Measurements from ENCODE around the gene IGF1R.

IGF1R gene

DNA sequence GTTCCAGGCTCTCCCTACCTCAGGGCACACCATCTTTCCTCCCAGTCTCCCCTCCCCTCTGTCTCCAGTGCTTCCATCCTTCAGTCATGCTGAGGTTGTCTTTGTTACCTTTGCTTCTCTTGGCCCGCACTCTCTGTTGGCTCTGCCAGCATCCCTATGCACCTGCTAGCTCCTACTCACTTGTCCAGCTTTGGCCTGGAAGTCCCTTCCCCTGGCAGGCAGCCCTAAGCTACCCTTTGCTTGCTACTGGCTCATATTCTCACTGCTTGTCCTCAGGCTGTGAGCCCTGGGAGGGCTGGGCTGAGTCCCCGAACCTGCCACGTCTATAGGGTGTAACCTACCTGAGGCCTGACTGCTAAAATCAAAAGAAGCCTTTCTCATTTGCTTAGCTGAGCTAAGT, 236.6 kb downstream of the IGF1R start:
- DNase-seq (ENCODE audit: low read depth in 2 of 2), result no peak

DNA sequence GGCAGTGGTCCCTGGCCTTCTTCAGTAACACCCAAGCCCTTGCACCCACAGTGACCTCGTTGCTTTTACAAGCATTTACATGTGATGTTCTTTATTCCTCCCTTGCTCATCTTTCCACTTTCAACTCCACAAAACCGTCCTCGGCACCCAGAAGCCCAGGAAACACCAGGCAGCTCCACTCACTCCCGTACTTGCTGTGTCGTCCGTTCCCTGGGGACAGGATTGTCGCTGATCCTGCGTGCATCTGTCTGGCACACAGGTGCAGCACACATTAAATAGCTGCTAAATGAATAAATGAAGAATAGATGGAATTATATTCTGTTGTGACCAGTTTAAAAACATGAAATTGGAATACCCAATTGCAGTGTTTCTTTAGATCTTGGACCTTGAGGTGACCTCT, 239.6 kb downstream of the IGF1R start:
- no peak for DNase-seq (ENCODE audit: low read depth in 2 of 2)

GRCh38 chr15:98888820-98889479, 240.6 kb downstream of the IGF1R start:
- no peak for DNase-seq (ENCODE audit: low read depth in 2 of 2)

DNA sequence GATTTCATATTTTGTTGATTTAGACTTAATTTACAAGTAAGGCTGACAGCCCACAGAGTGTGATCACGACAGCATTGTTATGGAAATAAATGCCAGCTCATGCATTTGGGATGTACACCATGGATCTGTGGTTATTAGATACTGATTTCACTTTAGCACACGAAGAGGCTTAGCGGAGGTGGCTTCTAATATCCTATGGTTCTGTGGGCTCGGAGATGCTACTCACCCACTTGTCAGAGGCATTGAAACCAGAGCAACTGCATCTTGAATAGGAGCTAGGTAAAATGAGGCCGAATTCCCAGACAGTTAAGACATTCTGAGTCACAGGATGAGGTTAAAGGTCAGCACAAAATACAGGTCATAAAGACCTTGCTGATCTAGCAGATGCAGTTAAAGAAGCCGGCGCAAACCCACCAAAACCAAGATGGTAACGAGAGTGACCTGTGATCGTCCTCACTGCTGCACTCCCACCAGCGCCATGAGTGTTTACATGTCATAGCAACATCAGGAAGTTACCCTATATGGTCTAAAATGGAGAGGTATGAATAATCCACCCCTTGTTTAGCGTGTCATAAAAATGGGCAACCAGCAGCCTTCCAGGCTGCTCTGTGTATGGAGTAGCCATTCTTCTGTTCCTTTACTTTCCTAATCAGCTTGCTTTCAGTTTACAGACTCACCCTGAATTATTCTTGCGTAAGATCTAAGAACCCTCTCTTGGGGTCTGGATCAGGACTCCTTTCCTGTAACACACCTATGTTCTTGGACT, 241.8 kb downstream of the IGF1R start:
- DNase-seq (ENCODE audit: low read depth in 2 of 2), result peak; percentile 91 to 95

DNA sequence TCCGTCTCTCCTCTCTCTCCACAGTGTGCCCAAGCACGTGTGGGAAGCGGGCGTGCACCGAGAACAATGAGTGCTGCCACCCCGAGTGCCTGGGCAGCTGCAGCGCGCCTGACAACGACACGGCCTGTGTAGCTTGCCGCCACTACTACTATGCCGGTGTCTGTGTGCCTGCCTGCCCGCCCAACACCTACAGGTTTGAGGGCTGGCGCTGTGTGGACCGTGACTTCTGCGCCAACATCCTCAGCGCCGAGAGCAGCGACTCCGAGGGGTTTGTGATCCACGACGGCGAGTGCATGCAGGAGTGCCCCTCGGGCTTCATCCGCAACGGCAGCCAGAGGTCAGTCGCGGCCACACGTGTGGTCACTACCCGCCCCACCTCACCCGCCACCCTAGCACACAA, 243.0 kb downstream of the IGF1R start:
- DNase-seq (ENCODE audit: low read depth in 2 of 2), result no peak

DNA sequence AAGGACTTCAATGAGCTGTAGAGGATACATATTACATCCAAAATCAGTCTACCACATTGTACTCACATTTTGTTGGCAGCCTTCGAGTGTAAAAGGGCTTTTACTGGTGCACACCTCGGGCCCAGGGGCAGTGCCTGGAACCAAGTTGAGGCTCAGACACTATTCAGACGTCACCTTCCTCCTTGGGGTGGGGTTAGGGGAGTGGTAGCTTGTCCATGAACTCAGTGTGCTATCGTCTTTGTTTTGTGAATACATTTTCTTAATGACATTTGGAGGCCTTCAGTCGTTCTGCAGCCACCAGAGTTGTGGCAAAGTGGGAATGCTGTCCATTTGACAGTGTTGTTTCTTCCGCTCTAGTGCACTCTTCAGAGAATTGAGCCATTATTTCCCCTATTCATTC, 245.1 kb downstream of the IGF1R start:
- DNase-seq (ENCODE audit: low read depth in 2 of 2), result no peak

DNA sequence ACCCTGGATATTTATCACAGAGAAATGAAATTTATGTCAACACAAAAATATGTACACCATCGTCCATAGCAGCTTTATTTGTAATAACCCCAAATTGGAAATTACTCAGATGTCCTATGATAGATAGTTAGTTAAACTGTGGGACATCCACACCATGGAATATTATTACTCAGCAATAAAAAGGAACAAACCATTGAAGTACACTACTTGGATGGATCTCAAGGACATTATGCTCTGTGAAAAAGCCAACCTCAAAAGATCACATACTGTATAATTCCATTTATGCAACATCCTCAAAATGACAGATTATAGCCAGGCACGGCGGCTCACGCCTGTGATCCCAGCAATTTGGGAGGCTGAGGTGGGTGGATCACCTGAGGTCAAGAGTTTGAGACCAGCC, 246.0 kb downstream of the IGF1R start:
- no peak for DNase-seq (ENCODE audit: low read depth in 2 of 2)

DNA sequence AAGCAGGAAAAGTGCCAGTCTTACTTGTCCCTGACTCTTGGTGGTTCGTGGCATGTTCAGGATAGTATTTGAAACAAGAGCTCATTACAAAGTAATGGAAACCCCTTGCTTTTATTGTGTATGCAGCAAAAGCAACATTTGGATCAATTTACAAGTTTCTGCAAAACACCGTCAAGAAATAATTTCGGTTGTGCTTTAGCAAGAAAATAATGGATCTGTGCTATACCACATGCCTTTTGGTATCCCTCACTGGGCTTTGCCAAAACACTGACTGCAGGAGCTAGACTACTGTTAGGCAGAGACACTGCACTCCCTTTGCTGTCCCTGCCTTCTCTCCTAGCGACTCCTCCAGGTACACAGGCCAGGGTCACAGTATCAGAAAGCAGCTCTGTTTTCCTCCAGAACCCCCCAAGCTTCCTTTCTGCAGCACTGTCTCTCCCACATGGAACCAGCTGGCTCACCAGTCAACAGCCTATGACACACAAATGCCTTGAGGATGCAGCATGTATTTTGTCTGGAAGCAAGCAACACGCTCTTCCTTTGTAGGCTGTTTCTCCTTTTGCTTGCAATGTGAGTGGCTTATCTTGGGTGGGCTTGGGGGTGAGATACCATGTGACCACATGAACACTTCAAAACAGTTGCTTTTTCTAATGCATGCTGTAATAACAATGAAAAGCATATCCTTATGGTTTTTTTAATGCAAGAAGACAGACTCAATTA, 247.8 kb downstream of the IGF1R start:
- no peak for DNase-seq (ENCODE audit: low read depth in 2 of 2)

DNA sequence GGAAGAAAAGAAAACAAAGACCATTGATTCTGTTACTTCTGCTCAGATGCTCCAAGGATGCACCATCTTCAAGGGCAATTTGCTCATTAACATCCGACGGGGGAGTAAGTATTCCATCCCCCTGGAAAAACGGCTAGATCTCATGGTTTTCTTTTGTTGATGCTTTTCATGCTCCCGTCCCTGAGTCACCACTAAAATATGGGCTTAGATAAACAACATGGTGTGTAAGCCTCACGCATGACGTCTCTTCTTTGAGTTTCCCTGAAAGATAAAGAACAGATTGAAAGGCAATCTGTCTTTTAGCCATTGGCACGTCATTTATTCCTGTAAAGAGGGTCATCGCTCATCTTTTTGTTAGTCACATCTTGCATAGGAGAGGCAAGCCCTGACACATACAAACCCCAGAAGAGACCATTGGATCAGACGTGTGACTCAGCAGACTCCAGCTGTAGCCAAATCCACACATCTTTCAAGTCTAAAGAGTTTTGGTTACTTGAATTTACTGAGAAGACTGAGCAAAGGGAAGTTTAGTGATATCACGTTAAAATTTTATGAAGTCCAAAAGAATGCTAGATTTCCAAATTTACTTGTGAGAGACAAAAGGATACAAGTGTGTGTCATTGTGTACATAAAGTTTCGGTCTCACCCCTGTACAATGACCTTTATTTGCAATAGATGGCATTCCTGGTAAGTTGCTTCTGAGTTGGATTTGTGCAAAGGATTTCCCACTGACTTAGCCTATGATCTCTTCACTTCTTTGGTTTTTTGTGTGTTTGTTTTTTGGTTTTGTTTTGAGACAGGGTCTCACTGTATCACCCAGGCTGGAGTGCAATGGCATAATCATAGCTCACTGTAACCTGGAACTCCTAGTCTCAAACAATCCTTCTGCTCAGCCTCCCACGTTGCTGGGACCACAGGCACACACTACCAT, 248.7 kb downstream of the IGF1R start:
- DNase-seq (ENCODE audit: low read depth in 2 of 2), result peak; percentile 99 to 100

GRCh38 chr15:98898122-98898521, 249.8 kb downstream of the IGF1R start:
- no peak for DNase-seq (ENCODE audit: low read depth in 2 of 2)

GRCh38 chr15:98899272-98900021, 251.1 kb downstream of the IGF1R start:
- no peak for DNase-seq (ENCODE audit: low read depth in 2 of 2)

DNA sequence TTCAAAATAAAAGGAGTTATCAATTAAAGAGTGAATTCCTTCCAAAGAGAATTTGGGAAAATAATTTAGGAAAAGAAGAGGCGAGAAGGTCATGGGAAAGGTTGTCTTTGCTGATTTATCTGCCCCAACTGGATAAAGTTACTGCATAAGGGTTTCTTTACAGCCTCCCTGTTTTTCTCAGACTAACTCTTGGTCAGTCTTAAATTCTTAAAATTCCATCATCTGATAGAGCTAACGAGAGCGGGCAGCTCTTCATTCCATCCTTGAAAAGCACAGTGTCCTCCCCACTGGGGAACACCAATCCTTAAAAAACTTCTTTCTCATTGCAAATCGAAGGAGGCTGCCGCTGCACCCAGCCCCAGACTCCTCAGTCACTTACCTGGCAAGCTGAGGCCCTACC, 252.0 kb downstream of the IGF1R start:
- DNase-seq (ENCODE audit: low read depth in 2 of 2), result no peak

GRCh38 chr15:98901434-98902072, 253.2 kb downstream of the IGF1R start:
- no peak for DNase-seq (ENCODE audit: low read depth in 2 of 2)

GRCh38 chr15:98902931-98903330, 254.6 kb downstream of the IGF1R start:
- no peak for DNase-seq (ENCODE audit: low read depth in 2 of 2)

GRCh38 chr15:98903377-98904018, 255.2 kb downstream of the IGF1R start:
- DNase-seq (ENCODE audit: low read depth in 2 of 2), result peak in 1 of 2 experiments; percentile 52

DNA sequence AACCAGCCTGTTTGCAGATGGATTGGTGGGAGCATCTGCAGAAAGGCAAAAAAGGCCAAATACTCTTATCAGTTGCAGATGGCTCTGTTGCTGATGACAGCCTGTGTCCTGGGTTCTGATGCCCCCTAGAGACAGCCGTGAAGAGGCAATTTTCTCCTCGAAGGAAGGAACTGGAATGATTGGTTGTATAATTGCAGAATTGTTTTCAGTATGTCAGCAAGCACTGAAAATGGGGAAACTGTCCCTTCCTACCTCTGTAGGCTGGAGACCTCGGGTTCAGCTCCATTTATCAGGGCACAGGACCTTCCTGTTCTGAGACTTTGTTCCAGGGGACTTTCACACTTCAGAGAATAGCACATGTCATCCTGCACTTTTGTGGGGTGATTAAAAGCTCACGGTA, 256.2 kb downstream of the IGF1R start:
- peak in 1 of 2 experiments; percentile 37 for DNase-seq (ENCODE audit: low read depth in 2 of 2)

DNA sequence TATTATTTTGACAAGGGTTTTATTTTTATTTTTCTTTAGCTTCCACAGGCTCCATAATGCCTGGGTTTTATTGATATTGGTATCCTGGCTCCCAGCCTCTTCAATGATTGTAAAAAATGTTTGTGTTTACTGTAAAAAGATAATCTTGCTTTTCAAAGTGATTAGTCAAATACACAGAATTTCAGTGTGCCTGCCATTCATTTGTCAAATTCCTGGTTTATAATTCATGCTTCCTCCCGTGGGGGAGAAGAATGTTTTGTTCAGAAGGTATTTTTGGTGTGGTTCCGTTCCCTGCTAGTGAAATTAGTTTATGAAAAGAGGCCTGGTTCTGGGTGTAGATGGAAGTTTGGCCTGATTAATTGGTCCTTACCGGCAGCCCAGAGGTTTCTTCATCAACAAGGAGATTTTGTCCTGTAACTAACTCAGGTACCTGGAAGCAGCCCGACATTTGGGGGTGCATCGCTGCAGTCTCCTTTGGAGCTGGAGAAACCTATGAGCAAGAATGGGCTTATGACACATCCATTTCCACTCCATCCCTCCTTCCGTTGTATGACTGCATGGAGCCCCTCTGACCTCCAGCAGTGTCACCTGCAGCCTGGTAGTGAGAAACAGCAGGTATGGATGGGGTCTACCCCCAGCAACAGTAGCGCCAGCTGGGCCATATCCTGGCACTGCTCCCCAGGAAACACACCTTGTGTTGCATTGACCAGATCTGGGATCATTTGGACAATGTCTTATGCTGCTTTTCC, 257.8 kb downstream of the IGF1R start:
- no peak for DNase-seq (ENCODE audit: low read depth in 2 of 2)

- DNase-seq (ENCODE audit: low read depth in 2 of 2), result no peak
Measured at GRCh38 chr15:98906712-98907083, 258.4 kb downstream of the IGF1R start.

GRCh38 chr15:98907927-98908471, 259.7 kb downstream of the IGF1R start:
- DNase-seq (ENCODE audit: low read depth in 2 of 2), result no peak

Measured in fibroblast of skin of left biceps (primary cell).